ENCODE results near the gene SPATA16. TPM values are rescaled to one million over a fixed set of nuclear protein-coding genes. Genes with fewer than 3 reads are reported as not detected.

The SPATA16 gene
- total and polyA plus RNA-seq, 2 donors (not counting 3 experiments of a cell fraction or from before 2014, with no cell fraction given) = not detected

- TF ChIP-seq POLR2AphosphoS5 (IDR thresholded peaks at IDR 0.05; ENCODE audit: insufficient read depth, low read depth, low read length) (no peak), MYC (IDR thresholded peaks at IDR 0.05; ENCODE audit: low read depth, low read length) (no peak)
- no peak overlapping the region for H2AFZ ChIP-seq (ENCODE audit: low read depth, low read length)
- H4K20me1 ChIP-seq (replicated peaks; ENCODE audit: control insufficient read depth, extremely low read depth, insufficient read depth, low read length) = no peaks in the 10 kb centered on the region
- no peaks in the 10 kb centered on the region for H3K36me3 ChIP-seq (ENCODE audit: control insufficient read depth in 2 of 2, extremely low read depth in 1 of 2, insufficient read depth in 2 of 2, low read length in 2 of 2)
- H3K79me2 ChIP-seq (ENCODE audit: control insufficient read depth, insufficient read depth, low read length) = no peaks in the 10 kb centered on the region
- no TSS peak for BruUV-seq (replicated peaks)
- peaks cover 35% of the 10 kb centered on the region for H3K4me1 ChIP-seq (ENCODE audit: control insufficient read depth, extremely low read depth, insufficient read depth, low read length)
- CTCF ChIA-PET = no interaction called here
- no peaks in the 10 kb centered on the region for H3K27me3 ChIP-seq (ENCODE audit: control insufficient read depth in 2 of 2, insufficient read depth in 2 of 2, low read length in 2 of 2)
- POLR2A ChIA-PET = no interaction called here
- H3K27ac ChIP-seq (ENCODE audit: insufficient read depth, low read depth, low read length) = no peak overlapping the region
- intact Hi-C loops (cut with micrococcal nuclease) = no loop called here
- H3K9me1 ChIP-seq (replicated peaks; ENCODE audit: control insufficient read depth, extremely low read depth, insufficient read depth, low read length) = no peaks in the 10 kb centered on the region
- no peak overlapping the region for H3K4me3 ChIP-seq (replicated peaks in 1 of 3; ENCODE audit: insufficient read depth in 1 of 3, low read depth in 1 of 3, low read length in 3 of 3)
- dilution Hi-C loops (cut with MboI; ENCODE audit: extremely low pct_ligation_motif_present, low sequenced_read_pairs) = no loop called here
- no peak for DNase-seq (ENCODE audit: low read depth, low spot score)
- H3K9me3 ChIP-seq (replicated peaks; ENCODE audit: control insufficient read depth, insufficient read depth, low read length) = no peaks in the 10 kb centered on the region
- no peak overlapping the region for H3K9ac ChIP-seq (replicated peaks; ENCODE audit: extremely low read depth, insufficient read depth, low read length)
- no peak overlapping the region for H3K4me2 ChIP-seq (ENCODE audit: insufficient read depth, low read length)
- no peak for FAIRE-seq
Observed at GRCh38 chr3:172875039-172875438, 266.0 kb downstream of the SPATA16 start.

DNA sequence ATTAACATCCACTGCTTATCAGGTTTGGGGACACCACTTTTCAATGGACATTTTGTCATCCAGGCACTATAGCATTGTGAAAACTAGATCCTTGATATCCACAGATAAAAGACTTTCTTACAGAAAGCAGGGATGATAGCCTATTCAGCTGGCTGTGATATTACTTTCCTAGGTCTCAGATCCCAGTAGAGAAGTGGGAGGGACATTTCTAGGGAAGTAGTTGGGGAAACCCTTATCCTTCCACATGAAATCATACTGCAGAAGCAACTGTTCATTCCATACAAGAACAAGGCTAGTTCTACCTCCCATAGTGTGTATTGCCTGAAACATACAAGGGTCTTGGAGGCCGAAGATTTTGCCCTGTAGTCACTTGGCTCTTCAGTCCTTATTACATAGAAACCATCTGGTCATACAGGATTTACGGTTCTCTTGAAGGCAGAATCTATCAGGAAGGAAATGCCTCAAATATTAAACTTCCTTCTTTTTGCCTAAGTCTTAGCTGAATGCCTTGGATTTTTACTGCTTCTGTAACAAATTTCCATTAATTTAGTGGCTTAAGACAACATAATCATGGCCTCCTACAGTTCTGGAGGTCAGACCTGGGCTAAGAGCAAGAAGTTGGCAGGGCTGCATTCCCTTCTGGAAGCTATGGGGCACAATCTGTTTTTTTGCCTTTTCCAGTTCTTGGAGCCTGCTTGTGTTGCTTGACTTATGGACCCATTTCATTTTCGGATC is 271.1 kb downstream of the SPATA16 start:
- no peaks in the 10 kb centered on the region for H4K20me1 ChIP-seq (replicated peaks; ENCODE audit: control insufficient read depth, extremely low read depth, insufficient read depth, low read length)

More for the DNA sequence above, 271.1 kb downstream of the SPATA16 start:
- TF ChIP-seq MAX (IDR thresholded peaks at IDR 0.05; ENCODE audit: insufficient read depth, insufficient read length) = no peak
- no peak for TF ChIP-seq FOS (IDR thresholded peaks at IDR 0.05; ENCODE audit: borderline replicate concordance, insufficient read depth, low read length)
- TF ChIP-seq JUN (IDR thresholded peaks at IDR 0.05; ENCODE audit: borderline replicate concordance, insufficient read depth, insufficient read length, low read depth) = no peak
- TF ChIP-seq EZH2 (IDR thresholded peaks at IDR 0.05; ENCODE audit: borderline replicate concordance, low read depth, low read length, severe bottlenecking) = no peak
- FAIRE-seq (peak; percentile 92), DNase-seq (ENCODE audit: low read depth, low spot score) (peak; percentile 77)
- H3K4me3 ChIP-seq (replicated peaks in 1 of 3; ENCODE audit: insufficient read depth in 1 of 3, low read depth in 1 of 3, low read length in 3 of 3) = no peak overlapping the region
- peak overlapping the region; percentile 45 for H3K4me2 ChIP-seq (ENCODE audit: insufficient read depth, low read length)
- BruUV-seq (replicated peaks) = no TSS peak
- no peaks in the 10 kb centered on the region for H3K79me2 ChIP-seq (ENCODE audit: control insufficient read depth, insufficient read depth, low read length)
- H3K9me1 ChIP-seq (replicated peaks; ENCODE audit: control insufficient read depth, extremely low read depth, insufficient read depth, low read length) = no peaks in the 10 kb centered on the region
- dilution Hi-C loops (cut with MboI; ENCODE audit: extremely low pct_ligation_motif_present, low sequenced_read_pairs) = no loop called here
- ChIA-PET CTCF (interaction anchor here (0.7 to 1.4 kb wide), 6 partner anchors 11 to 175 kb away, joined by 3 to 7 read pairs (median 4); no protein-coding TSS in a partner anchor), POLR2A (no interaction called here)
- intact Hi-C loops (cut with micrococcal nuclease) = loop anchor here (1.0 to 2.0 kb wide), 3 partner anchors 13 to 49 kb away; no protein-coding TSS in a partner anchor
- no peak overlapping the region for H3K9ac ChIP-seq (replicated peaks; ENCODE audit: extremely low read depth, insufficient read depth, low read length)
- H2AFZ ChIP-seq (ENCODE audit: low read depth, low read length) = peak overlapping the region; percentile 70
- H3K36me3 ChIP-seq (ENCODE audit: control insufficient read depth in 2 of 2, extremely low read depth in 1 of 2, insufficient read depth in 2 of 2, low read length in 2 of 2) = no peaks in the 10 kb centered on the region
- no peaks in the 10 kb centered on the region for H3K27me3 ChIP-seq (ENCODE audit: control insufficient read depth in 2 of 2, insufficient read depth in 2 of 2, low read length in 2 of 2)
- peaks cover 26% of the 10 kb centered on the region for H3K4me1 ChIP-seq (ENCODE audit: control insufficient read depth, extremely low read depth, insufficient read depth, low read length)
- no peaks in the 10 kb centered on the region for H3K9me3 ChIP-seq (replicated peaks; ENCODE audit: control insufficient read depth, insufficient read depth, low read length)
- peak overlapping the region; percentile 19 for H3K27ac ChIP-seq (ENCODE audit: insufficient read depth, low read depth, low read length)
